Mammary epithelial cell (primary cell): ENCODE data around the gene WHRN.

Experiments used
- EZH2 ChIP-seq: IDR thresholded peaks from 2 replicates; pipeline ENCODE4 v1.6.1; 2012; ENCODE audit warnings: low read length, inconsistent platforms, borderline replicate concordance
- TF ChIP-seq, protein P1 (sequence below), 2 donors: IDR thresholded peaks in 1 of 2; conservative IDR thresholded peaks in 1 of 2; 2 replicates each; pipeline ENCODE4 v1.5.1; 2011 to 2012; ENCODE audit warnings: inconsistent platforms in 2 of 2, low read length in 2 of 2, mild to moderate bottlenecking in 2 of 2, control low read depth in 1 of 2, low read depth in 1 of 2; ENCODE audit not compliant: insufficient read depth in 1 of 2; ENCODE audit errors: extremely low read depth in 1 of 2

DNA sequence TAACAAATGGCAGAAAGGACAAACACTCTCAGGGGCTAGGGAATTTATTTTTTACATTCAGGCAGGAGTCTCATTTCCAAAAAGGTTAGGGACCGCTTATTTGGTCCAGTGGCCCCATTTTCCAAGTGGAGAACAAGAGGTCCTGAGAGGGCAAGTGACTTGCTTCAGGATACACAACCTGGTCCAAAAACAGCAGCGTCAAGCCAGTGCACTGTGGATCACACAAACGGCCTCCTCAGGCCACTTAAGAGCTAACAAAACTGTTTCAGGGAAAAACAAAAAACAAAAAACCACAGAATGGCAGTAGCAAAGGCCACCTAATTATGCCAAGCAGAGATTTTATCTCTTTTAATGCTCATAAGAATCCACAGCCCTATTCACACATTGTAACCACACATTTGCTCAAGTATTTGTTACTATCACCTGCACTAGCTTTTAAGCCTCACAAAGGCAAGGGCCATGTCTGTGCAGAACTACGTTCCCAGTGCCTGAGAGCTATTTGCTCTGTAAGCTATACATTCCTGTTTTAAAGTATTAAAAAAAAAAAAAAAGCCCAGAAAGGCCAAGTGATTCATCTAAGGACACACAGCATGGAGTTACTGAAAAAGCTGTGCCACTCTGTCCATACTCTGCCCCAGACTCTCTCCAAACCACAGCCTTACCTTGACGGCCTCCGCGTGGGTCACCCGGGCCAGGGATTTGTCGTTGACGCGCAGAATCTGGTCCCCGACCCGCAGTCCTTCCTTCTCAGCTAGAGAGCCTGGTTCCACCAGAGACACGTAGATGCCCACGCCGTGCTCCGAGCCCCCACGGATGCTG is 1.5 kb downstream of the WHRN start:
- TF ChIP-seq, protein P1, sequence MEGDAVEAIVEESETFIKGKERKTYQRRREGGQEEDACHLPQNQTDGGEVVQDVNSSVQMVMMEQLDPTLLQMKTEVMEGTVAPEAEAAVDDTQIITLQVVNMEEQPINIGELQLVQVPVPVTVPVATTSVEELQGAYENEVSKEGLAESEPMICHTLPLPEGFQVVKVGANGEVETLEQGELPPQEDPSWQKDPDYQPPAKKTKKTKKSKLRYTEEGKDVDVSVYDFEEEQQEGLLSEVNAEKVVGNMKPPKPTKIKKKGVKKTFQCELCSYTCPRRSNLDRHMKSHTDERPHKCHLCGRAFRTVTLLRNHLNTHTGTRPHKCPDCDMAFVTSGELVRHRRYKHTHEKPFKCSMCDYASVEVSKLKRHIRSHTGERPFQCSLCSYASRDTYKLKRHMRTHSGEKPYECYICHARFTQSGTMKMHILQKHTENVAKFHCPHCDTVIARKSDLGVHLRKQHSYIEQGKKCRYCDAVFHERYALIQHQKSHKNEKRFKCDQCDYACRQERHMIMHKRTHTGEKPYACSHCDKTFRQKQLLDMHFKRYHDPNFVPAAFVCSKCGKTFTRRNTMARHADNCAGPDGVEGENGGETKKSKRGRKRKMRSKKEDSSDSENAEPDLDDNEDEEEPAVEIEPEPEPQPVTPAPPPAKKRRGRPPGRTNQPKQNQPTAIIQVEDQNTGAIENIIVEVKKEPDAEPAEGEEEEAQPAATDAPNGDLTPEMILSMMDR (conservative IDR thresholded peaks at IDR 0.05 in 1 of 2, IDR thresholded peaks at IDR 0.05 in 1 of 2; ENCODE audit: extremely low read depth in 1 of 2, insufficient read depth in 1 of 2, low read depth in 1 of 2, low read length in 2 of 2), result no peak
- TF ChIP-seq EZH2, result no peak
